Fibroblast of skin of right biceps (primary cell): Measurements from ENCODE around the gene TMSB15C.
"Not testable (repeated sequence)": the region's sequence is repeated elsewhere in the genome, so short reads cannot be mapped to it uniquely, and the experiment has no call there.

Source experiments
- DNase-seq: peaks from one replicate; pipeline ENCODE4 v3.0.0-alpha.2; 2013

The TMSB15C gene

DNA sequence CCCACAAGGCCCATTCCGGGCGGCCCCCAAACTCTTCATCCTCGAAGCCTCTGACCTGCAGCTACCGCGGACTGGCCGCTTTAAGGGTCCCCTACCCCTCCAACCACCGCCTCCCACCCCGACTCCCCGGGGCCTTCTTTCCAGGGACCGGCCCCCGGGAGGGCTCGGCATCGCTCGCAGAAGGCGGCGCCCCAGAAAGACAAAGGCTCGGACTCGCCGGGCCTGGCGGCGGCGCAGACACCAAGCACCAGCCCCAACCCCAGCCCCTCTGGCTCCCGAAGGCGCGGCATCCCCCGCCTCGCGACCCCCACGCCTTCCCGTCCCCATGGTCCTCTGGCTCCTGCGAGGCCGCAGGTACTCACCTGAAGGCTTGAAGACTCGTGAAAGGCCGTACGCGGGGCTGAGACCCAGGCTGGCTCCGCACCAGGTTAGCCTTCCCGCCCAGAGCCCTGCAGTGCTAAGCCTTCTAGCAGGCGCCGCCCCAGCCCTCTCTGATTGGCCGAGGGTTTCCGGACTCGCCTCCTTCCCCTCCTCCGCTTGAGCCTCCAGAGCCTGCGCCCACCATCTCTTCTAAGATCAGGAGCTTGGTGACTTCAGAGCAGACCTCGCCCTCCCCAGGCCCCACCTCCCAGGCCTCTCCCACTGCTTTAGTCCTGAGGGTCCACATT lies at the start of gene TMSB15C:
TSS of gene TMSB15C (minus strand) at position 459 of the 668 bp plus-strand sequence.
- DNase-seq, result not testable (repeated sequence)

DNA sequence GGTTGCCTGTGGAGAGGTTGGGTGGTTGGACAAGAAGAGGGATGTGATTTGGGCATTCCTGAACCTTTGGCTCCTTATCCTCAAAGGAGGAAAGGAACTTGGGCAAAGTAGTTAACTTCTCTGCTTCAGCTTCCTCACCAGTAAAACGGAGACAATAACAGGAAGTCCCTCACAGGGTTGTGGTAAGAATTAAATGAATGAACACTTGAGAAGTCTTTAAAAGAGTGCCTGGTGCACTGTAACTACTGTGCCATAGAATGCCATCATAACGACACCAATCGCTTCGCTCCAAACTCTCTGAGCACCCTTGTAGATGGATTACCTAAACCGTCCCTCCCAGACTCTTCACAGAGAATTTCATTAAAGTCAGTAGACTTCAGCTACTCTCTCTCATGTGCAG lies 46.8 kb upstream of the TMSB15C start:
- DNase-seq, result no peak

DNA sequence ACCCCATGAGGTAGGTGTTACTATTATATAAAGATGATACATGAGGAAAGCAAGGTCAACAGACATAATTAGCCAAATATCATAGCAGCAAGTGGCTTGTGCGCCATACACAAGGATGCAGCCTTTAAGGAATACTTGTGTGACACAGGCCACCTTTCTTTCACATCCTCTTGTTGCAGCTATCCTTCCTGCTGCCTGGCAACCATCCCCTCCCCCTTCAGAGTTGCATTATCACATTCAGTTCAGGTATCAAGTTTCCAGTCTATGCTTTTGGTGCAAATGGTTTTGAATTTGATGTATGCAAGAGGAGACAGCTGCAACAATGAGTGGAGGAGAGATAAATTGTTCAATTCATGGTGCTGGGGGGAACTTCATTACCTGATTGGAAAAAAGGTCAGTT lies 42.7 kb upstream of the TMSB15C start:
- no peak for DNase-seq

DNA sequence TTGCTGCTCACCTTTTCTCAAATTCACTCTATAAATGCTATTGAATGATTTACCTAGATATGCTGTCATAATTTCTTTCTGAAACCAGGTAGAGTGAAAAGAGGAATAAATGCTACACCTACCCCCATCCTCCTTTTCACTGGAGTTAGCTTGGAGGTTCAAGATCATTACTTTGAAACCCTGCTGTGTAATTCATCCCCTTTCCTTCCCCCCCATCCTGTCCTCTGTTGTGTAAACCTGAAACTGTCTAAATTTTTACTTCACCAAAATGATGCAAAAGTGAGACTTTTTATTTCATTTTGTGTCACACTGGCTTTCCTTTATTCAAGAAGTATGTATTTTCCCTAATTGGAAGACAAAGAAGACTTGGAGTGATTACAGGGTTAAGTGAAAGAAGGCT lies 41.7 kb upstream of the TMSB15C start:
- DNase-seq, result no peak

GRCh38 chrX:104113222-104113965 lies 37.4 kb upstream of the TMSB15C start:
- DNase-seq, result peak; percentile 64

- DNase-seq, result peak; percentile 56
These were observed 36.4 kb upstream of the TMSB15C start, which contains the start of gene ZCCHC18 for GRCh38 chrX:104112326-104112951. TSS of gene ZCCHC18 (plus strand) at chrX:104112523. CDS start at chrX:104114112, 1,589 bp downstream.

- DNase-seq, result not testable (repeated sequence)
These were observed 34.6 kb upstream of the TMSB15C start for GRCh38 chrX:104110491-104111240.

- DNase-seq, result no peak
These were observed 32.9 kb upstream of the TMSB15C start for GRCh38 chrX:104108955-104109354.

DNA sequence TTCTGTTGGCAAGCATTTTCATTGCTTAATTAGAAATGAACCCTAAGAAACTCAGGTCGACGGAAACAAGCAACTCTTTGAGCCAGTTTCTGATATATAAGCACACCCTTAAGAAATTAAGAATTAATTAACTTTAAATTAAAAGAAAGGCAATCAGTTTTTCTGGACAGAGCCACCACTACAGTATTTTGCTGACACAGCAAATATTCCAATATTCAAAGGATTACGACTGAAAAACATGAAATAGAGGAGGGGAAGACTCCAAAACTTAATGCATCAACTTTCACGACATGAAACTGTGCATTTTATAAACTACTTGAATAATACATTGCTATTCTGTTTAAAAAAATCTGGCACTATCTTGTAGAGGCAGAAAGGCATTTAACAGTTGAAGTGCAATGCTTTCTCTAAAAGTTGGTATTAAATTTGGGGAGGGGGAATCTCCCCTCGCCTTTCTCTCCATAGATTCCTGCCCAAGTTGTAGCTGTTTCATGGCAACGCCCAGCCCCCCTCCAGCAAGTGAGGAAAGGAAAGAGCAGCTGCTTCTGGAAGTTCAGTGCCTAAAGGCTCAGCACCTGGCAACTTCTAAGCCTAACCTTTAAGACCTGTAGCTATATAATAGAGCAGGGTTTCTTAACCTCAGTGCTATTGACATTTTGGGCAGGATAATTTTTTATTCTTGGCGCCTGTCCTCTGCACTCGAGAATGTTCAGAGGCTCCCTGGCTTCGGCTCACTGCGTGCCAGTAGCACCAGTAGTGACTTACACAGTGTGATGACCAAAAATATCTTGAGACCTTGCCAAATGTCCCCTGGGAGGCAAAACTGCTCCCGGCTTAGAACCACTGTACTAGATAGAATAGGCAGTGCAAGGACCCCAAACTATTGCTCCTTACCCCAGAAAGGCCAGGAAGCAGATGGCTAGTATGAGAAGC lies 29.6 kb upstream of the TMSB15C start:
- DNase-seq, result no peak

GRCh38 chrX:104104676-104105075 lies 28.6 kb upstream of the TMSB15C start:
- no peak for DNase-seq

DNA sequence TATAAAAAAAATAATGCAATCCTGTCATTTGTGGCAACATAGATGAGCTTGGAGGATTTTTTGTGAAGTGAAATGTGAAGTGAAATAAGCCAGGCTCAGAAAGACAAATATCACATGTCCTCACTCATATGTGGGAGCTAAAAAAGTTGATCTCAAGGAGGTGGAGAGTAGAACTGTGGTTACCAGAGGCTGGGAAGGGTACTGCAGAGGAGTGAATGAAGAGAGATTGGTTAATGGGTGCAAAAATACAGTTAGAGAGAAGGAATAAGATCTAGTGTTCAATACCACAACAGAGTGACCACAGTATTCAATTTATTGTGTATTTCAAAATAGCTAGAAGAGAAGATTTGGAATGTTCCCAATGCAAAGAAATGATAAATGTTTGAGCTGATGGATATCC lies 22.9 kb upstream of the TMSB15C start:
- no peak for DNase-seq

DNA sequence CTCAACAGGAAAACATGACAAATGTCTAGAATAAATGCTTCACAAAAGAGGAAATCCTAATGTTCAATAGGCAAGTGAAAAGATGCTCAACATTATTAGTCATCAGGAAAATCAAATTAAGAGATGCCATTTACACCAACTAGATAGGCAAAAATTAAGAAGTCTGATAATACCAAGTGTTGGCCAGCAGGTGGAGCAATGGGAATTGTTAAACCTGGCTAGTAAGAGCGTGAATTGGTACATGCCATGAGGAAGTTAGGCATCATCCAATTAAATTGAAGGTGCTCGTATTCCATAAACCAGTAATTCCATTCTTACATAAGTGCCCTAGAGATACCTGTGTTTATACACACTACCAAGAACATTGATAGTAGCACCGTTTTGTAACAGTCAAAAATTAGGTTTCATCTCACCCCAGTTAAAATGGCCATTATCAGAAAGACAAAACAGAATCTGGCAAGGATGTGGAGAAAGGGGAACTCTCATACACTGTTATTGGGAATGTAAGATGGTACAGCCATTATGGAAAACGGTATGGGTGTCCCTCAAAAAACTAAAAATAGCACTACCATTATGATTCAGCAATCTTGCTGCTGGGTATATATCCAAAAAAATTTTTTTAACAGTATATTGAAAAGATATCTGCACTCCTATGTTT lies 22.2 kb upstream of the TMSB15C start:
- DNase-seq, result peak; percentile 59

GRCh38 chrX:104085919-104086318 lies 9.9 kb upstream of the TMSB15C start:
- no peak for DNase-seq

- no peak for DNase-seq
These were observed 9.4 kb upstream of the TMSB15C start for GRCh38 chrX:104085477-104085876.

GRCh38 chrX:104084534-104085277 lies 8.7 kb upstream of the TMSB15C start:
- no peak for DNase-seq

DNA sequence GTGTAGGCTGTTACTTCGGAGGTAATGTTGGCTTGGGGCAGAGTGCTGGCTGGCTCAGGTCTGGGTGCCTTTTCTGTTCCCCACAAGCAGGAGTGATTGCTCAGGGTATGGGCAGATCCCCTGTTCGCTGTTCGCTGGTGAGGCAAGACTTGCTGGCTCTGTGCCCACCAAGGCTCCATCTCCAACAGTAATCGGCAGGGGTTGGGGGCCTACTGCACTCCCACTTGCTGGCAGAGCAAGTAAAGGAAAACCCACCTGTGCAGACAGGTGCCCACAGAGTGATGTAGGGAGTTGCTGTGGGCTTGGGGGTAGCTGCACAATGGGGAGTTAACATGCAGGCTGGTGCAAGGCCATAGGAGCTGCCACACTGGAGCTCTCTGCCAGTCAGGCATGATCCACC lies 8.0 kb upstream of the TMSB15C start:
- no peak for DNase-seq

DNA sequence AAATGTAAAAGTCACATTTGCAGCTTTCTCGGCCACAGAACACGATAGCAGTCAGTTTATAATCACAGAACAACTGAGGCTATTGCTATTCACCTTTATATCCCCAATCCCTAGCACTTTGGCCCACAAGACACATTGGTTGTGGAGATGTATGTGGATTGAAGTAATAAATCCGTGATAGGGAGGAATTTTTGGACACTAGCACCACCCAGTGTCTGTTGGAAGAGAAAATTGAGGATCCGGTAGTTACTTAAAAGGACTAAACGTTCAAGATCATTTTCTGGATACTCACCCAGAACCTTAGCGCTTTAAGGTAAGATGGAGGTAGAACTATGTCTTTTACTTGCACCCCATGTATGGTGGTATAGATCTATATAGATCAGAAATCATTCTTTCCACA lies 1.8 kb upstream of the TMSB15C start:
- DNase-seq, result not testable (repeated sequence)

GRCh38 chrX:104062636-104063035 lies 13.4 kb downstream of the TMSB15C start:
- DNase-seq, result not testable (repeated sequence)

DNA sequence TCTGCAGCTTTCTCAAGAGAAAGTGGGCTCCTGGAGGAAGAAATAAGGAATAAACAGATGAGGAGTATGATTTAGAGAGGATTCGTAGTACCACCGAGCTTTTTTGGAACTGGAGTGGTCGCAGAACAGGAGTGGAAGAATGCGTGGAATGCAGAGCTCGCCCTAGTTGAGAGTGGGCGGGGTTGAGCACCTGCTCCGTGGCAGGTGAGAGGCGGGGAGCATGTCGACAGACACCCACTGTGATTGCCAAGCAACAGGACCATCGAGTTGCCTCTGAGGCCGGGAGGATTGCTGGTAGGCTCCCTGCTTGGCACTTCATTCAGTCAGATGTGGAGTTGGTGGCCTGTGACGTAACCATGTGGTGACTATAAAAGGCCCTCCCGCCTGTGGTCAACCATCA lies 21.1 kb downstream of the TMSB15C start:
- not testable (repeated sequence) for DNase-seq

- no peak for DNase-seq
These were observed 28.9 kb downstream of the TMSB15C start for GRCh38 chrX:104047171-104047570.

DNA sequence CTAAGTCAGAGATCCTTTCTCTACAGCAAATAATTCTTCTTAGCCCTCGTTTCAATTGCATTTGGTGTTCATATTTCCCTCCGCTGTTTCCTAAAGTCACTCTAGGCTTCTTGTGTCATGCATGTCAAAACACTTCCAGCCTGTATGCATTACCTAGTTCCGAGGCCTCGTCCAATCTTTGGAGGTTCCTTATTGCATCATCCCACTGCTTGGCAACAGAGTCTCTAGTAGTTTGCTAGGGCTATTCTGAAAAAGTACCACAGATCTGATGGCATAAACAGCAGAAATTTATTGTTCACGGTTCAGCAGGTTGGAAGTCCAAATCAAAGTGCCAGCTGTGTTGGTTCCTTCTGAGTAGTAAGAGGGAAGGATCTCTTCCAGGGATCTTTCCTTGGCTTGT lies 30.4 kb downstream of the TMSB15C start:
- no peak for DNase-seq
